CD4-positive, alpha-beta T cell treated with Interleukin-1 beta for 1 hour (primary cell): ENCODE data around the gene CDC42BPG.
A peak's percentile ranks its signal among the peaks of the same experiment; 100 is the strongest.

Experiments
- DNase-seq, 2 donors: peaks; one replicate each; pipeline ENCODE4 v3.0.0-alpha.2; 2020 to 2022

Gene CDC42BPG, protein sequence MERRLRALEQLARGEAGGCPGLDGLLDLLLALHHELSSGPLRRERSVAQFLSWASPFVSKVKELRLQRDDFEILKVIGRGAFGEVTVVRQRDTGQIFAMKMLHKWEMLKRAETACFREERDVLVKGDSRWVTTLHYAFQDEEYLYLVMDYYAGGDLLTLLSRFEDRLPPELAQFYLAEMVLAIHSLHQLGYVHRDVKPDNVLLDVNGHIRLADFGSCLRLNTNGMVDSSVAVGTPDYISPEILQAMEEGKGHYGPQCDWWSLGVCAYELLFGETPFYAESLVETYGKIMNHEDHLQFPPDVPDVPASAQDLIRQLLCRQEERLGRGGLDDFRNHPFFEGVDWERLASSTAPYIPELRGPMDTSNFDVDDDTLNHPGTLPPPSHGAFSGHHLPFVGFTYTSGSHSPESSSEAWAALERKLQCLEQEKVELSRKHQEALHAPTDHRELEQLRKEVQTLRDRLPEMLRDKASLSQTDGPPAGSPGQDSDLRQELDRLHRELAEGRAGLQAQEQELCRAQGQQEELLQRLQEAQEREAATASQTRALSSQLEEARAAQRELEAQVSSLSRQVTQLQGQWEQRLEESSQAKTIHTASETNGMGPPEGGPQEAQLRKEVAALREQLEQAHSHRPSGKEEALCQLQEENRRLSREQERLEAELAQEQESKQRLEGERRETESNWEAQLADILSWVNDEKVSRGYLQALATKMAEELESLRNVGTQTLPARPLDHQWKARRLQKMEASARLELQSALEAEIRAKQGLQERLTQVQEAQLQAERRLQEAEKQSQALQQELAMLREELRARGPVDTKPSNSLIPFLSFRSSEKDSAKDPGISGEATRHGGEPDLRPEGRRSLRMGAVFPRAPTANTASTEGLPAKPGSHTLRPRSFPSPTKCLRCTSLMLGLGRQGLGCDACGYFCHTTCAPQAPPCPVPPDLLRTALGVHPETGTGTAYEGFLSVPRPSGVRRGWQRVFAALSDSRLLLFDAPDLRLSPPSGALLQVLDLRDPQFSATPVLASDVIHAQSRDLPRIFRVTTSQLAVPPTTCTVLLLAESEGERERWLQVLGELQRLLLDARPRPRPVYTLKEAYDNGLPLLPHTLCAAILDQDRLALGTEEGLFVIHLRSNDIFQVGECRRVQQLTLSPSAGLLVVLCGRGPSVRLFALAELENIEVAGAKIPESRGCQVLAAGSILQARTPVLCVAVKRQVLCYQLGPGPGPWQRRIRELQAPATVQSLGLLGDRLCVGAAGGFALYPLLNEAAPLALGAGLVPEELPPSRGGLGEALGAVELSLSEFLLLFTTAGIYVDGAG (N-terminal part only)

DNA sequence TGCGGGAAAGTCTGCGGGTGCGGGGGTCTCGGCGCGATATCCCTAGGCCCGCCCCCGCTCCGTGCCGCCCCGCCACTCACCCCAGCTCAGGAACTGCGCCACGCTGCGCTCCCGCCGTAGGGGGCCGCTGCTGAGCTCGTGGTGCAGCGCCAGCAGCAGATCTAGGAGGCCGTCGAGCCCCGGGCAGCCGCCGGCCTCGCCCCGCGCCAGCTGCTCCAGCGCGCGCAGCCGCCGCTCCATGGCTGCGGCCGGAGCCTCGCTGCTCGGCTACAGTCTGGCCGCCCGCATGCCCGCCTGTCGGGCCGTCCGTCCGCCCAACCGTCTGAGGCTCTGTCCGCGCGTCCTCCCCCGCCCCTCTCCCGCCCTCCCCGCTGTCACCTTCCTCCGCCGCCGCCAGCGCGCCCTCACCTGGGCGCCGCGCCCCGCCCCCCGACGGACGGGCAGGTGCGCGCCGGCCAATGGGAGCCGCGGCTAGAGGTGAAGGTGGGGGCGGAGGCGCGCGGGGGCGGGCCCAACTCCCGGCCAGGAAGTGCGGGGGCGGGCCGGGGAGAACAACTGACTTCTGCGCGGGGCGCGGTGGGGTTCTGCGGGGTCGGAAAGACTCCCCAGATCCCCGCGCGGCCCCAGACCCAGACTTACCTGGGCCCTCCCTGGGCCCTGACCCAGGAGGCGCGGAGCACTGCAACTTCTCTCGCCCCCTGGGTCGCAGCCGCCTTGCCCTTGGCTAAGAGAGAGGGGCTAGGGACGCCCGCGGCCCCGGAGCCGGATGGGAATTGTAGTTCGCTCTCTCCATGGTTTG, at the start of gene CDC42BPG:
CDC42BPG (minus strand) TSS at position 324 of the 799 bp plus-strand sequence; CDS start at position 240, 84 bp downstream.
- peak; percentile 82 for DNase-seq

DNA sequence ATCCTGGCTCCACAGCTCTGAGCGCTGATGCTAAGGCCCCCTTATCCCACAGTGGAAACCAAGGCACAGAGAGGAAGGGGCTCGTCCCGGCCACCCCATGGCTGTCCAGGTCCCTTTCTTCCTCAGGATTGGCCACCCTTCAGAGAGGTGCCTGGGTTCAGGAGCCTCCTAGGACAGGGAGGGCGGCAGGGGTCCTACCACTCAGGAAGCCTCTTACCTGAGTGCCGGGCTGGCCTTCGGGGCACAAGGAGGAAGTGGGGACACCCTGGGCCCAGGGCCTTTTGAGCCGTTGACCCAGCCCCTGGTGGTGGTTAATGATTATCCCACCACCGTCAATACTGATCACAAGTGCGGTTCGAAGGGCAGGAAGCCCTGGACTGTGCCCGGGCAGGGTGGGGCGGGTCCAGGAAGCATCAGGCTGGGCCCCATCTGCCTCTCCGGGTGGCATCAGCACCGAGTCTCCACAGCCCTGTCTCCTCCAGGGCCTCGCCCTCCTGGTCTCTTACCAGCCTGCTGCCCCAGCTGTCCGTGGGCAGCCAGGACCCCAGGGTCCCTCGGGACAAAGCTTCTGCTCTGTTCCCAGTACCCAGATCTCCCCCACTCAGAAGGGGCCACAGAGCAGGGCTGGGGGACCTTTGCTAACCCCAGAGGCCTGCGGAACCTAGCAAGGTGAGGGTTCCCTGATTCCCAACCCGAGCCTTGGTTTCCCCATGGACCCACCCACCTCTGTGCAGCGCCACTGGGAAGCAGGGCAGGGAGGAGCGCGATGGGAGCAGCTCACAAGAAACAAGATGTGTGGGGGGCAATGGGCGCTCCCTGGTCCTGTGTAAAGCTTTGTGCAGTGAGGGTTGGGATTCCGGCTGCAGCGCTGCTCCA, 49.0 kb upstream of the CDC42BPG start:
- DNase-seq: no peak

DNA sequence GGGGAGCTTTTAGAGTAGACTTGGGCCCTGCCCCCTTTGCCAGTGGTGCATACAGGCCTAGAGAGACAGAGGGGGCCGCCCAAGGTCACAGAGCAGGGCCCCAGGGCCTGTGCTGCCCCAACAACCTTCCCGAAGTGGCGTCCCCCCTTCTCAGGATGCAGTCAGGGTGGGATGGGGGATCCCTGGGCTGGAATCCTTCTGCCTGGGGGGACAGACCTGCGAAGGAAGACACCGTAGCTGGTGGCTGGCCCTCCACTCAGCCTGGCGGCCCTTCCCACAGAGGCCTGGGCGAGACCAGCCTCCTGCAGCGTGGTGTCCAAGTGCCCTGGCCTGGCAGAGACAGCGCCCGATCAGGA, 48.4 kb upstream of the CDC42BPG start:
- no peak for DNase-seq

DNA sequence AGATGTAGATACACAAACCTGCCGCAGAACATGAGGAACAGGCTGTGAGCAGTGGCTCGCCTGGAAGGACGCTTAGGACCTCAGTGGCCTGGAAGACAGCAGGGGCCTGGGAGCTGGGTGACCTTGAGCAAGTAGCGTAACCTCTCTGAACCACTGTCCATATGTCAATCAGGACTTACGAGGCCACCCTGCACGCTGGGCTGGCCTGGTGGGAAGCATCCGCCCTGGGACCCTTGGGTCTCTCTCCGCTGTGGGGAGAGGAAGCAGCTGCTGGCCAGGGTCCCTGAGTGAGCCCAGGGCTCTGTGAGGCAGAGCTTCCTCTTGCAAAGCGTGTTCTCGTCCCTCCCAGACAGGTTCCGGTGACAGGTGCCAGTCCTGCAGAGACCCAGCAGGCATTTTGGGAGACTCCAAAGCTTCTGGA, 48.0 kb upstream of the CDC42BPG start:
- DNase-seq: no peak

DNA sequence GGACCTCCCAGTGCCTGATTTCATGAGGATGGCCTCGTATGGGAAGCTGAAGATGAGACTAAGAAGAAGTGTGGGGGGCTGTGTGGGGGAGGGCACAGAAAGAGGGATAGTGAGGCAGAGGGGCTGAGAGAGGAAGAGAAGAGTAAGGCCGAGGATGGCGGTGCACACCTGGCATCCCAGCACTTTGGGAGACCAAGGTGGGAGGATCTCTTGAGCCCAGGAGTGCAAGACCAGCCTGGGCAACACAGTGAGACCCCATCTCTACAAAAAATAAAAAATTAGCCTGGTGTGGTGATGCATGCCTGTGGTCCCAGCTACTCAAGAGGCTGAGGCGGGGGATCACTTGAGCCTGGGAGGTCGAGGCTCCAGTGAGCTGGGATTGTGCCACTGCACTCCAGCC, 47.4 kb upstream of the CDC42BPG start:
- no peak for DNase-seq

DNA sequence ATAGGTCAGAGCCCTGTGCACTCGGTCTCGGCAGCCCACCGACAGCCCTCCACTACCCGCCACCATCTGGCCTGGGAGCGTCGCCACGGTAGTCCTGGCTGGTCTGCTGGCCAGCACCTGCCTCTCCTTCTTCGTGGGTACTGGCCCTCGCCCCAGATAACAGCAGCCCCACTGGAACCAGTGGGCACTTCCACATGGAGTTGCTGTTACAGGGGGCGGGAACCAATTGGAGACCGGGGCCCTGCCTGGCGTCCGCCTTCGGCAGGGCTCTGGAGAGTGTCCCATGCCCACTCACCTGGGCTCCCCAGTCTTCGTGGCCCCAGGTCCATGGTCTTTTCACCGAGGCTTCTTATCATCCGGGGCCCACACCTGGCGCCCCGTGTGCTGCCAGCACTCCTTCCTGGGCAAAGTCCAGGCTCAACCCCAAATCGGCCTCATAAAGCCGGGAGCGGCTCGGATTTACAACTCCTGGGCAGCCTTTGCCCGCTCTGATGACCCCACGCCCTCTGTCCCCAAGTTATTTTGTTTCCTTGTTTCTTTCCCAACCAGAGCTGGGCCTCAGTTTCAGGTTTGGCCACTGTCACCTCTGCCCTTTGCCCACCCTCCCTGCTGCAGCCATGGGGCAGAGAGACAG, 46.9 kb upstream of the CDC42BPG start:
- no peak for DNase-seq

DNA sequence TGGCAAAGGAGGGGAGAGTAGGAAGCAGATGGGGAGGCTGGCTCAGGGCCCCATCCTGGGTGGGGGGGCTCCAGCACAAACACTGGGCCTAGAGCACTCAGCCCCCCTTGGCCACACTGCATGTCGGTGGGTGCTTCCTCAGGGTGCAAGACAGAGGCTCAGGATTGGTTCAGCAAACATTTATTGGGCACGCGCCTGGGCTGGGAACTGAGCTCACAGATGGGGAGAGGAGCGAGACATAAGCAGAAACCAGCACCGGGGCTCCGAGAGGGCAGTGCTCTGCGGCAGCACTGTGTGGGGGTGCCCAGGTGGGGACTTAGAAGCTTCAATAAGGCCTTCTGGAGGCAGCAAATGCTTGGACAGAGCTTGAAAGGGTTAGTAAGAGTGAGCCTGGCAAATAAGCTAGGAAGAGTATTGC, 46.1 kb upstream of the CDC42BPG start:
- DNase-seq: no peak

DNA sequence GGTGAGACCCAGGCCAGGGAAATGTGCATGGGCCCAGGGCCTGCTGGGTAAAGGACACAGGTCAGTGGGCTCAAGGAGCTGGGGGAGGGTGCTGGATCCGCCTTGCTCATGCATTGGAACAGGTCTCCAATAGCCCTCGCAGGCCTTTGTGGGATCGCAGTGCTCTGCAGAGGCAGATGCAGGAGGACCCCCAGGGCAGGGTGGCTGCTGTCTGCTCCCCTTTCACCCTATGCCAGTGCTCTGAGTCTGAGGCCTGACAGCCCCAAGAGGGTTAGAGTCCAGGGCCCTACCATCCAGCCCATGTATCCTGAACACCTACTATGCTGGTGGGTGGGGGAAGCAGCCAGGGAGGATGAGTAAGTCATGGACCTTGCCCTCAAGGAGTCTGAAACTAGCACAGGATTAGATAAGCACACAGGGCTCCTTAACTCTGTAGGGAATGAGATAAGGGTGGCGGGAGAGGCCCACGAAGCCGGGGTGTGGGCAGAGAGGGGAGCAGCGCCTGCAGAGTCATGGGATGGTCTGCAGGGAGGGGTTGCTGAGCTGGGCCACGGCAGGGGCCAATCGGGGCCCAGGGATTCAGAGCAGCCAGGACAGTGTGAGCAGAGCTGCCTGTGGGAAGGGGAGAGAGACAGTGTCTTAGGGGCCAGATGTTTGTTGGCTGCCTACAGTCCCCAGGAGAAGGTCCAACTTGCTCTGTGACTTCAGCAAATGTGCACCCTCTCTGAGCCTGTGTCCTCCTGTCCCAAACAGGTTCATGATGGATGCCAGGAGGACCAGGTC, 44.5 kb upstream of the CDC42BPG start:
- DNase-seq: no peak

DNA sequence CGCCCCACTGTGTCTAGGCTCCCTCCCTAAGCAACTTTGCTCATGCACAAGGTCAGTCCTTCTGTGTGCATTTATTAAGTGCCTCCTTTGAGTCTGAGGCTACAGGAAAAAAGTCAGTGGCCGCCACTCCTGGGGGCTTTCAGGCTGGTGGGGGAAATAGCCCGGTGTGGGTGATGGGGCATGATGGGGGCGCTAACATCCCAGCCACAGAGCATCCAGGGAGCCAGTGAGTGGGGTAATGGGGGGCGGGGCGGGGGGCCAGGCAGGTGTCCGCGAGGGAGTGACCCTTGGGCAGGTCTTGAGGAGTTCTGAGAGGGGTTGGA, 43.9 kb upstream of the CDC42BPG start:
- no peak for DNase-seq

DNA sequence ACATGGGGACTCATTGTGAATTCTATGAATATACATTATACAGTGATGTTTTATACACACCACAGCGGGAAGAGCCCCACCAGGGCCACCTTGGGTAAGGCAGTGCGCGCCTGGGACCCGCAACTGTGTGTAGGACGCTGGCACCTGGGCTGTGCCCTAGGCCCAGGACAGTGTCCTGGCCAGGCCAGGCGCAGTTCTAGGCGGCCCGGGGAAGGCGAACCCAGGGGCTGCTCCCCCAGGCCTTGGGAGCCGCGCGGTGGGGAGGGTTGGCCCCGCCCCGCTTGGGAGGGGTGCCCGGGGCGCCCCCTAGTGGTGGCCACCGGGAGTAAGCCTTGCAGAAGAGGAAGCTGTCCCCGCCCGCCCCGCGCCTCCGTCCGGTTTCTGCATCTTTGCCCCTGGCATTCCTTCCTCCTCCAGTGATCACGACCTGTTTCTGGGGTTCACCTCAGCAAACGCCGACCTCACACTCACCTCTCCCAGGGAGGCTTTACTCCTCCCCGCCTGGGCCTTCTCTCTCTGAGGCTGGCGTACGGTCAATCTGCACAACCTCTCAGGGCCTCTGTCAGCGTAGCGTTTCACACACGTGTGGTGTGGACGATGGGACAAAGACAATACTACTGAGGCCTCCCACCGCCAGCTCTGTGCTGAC, 43.4 kb upstream of the CDC42BPG start:
- DNase-seq: peak; percentile 84 to 85

DNA sequence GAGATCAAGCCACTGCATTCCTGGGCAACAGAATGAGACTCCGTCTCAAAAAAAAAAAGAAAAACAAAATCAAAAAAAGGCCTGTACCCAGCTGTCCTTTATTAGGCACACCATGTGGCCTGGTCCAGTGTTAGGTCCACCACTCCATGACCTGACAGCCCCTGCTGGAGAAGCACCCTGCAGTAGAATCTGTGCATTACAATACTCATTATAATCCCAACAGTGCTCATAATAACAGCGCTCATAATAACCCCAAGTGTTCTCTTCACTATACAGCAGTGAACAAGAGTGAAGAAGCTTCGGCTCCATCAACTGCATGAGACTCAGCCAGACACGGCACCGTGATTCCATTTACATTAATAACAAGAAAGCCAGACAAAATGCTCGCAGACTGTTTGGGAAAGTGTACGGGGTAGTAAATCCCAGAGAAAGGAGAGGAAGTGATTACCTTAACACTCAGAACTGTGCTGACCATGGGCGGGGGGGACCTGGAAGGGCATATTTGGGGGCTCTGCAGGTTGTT, 42.8 kb upstream of the CDC42BPG start:
- DNase-seq: no peak

DNA sequence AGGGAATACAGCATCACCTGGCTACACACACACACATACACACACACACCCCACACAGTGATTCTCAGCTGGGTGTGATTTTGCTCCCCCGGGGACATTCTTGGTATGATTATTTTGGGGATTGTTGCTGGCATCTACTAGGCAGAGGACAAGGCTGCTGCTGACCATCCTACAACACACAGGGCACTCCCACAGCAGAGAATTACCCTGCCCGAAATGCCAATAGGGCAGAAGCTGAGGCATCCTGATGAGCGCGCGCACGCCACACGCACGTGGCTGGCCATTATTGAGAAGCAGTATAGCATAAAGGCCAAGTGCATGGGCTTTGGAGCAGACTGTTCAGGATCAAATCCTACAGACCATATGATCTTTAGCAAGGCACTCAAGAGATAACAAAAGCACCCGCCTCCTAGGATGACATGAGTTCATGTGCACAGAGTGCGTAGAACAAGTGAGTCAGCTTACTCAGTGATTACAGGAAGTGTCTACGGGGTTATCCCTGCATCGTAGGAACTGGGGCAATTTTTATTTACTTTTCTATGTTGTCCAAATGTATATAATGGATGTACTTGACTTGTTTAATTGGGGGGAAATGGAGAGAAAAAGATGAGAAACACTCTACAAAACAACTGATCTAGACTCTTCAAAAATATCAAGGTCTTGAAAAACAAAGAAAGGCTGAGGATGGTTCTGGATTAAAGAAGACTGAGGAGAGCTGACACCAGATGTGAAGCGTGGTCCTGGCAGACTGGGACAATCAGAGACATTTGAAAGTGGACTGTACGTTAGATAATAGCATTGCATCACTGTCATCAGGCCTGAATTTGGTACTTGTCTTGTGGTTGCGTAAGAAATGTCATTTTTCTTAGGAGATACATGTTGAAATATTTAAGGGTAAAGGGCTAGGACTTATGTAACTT, 41.2 kb upstream of the CDC42BPG start:
- DNase-seq: peak; percentile 44 to 61

DNA sequence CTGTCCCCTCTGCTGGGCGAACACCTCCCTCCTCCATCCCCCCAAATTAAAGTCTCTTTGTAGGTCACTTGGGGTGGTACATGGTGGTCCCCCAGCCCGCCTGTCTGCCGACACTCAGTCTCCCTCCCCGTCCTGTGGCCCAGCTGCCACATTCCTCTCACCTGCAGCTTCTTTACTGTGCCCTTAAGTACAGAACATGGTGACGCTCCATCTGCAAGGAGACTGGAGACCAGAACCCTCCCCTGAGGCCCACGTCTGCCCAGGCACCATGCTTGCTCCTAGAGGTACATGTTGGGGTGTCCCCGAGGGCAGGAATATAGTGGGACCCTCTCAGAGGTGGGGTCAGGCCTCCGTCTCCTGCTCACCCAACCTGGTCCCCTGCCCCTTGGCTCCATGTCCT, 39.6 kb upstream of the CDC42BPG start:
- no peak for DNase-seq

DNA sequence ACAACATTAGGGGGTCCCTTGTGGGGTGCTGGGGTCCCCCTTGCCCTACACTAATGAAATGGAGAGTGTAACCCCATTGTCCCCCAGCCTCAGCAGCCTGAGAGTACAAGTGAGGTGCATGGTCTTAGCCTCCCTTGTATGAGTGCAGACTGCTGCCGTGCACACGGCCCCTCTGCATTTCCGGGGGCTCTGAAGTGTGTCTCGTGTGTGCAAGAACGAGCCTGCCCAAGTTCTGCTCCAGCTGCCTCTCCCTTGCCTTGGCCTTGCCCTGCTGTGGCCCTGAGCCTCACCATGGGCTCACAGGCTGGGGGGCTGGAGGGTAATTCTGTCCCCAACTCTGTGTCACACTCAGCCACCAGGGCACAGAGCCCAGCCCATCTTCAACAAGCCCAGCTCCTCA, 39.1 kb upstream of the CDC42BPG start:
- DNase-seq: no peak

DNA sequence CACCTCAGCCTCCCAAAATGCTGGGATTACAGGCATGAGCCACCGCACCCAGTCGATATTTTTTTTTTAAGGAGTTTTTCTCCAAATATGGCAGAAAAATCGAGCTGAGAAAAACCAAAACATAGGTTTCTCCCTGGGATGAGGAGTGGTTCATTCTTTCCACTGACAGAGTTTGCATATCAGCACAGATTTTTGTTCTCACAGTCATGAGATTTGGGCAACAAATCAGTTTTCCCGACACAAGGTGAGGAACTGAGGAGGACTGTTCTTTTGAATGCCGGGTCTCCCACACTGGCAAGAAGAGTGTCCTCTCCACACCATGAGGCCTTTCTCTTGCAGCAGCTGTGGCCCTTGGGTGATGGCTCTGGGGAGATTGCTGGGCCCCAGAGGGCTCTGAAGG, 37.8 kb upstream of the CDC42BPG start:
- DNase-seq: no peak

DNA sequence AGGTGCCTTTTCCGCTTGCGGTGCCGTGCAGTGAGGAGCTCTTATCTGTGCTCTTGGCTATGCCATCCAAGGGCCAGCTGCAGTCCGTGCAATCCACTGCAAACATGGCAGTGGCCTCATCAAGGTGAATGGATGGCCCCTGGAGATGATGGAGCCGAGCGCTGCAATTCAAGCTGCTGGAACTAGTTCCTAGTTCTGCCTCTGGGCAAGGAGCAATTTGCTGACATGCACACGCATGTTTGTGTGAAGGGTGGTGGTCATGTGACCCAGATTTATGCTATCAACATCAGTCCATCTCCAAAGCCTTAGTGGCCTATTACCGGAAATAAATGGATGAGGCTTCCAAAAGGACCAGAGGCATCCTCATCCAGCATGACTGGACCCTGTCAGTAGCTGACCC, 37.0 kb upstream of the CDC42BPG start:
- no peak for DNase-seq

DNA sequence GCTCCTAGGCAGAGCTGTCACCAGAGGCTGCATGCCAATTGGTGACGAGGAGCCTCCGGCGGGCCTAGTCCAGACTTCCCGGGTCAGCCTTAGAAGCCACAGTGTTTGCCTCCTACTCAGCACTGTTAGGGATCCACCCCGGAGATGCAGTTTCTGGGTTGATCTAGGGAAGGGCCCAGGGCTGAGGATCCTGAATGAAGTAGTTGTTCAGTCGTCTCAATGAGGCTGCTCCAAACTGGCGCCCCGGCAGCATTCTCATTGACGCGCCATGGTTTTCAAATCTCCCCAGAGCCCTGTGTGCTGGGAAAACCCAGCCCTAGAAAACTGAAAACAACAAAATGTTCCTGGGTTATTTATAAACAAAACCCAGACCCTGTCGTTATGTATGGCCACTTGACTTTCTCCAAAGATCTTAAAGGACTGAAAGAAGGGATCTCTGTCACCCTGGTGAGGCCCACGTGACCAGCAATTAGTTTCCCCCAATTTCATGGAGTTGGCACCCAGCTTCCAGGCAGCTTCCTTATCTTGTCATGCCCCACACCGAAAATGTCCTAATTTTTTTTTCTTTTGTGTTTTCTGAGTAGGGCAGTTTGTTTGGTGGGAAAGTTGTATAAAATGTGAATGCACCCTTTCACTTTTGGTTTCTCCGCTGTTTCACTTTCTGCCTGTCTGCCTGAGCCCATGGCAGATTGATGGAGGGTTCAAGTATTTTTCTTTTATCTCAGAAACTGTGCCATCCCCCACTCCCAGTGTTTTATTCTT, 36.0 kb upstream of the CDC42BPG start:
- peak in 1 of 2 donors; percentile 64 for DNase-seq
